NCI-H2029 treated with DMSO at 0.1 percent for 48 hours (cell line): ENCODE measurements around the gene KREMEN1.
A peak's percentile ranks its signal among the peaks of the same experiment; 100 is the strongest.
"Not testable (repeated sequence)": the region's sequence is repeated elsewhere in the genome, so short reads cannot be mapped to it uniquely, and the experiment has no call there.

Source experiments
- DNase-seq: peaks from one replicate; lab custom pipeline; 2025; lab: John Stamatoyannopoulos, UW

The KREMEN1 gene

GRCh38 chr22:29108137-29108536 lies 35.3 kb downstream of the KREMEN1 start:
- DNase-seq: no peak

GRCh38 chr22:29109822-29110221 lies 37.0 kb downstream of the KREMEN1 start:
- no peak for DNase-seq

GRCh38 chr22:29110946-29111345 lies 38.1 kb downstream of the KREMEN1 start:
- DNase-seq: no peak

GRCh38 chr22:29112121-29112520 lies 39.3 kb downstream of the KREMEN1 start:
- DNase-seq: no peak

- DNase-seq: no peak
Observed at GRCh38 chr22:29112681-29113080, 39.8 kb downstream of the KREMEN1 start.

- no peak for DNase-seq
Observed at GRCh38 chr22:29113319-29113718, 40.5 kb downstream of the KREMEN1 start.

- DNase-seq: no peak
Observed at GRCh38 chr22:29114392-29114791, 41.6 kb downstream of the KREMEN1 start.

GRCh38 chr22:29115682-29116288 lies 43.0 kb downstream of the KREMEN1 start:
- no peak for DNase-seq

- DNase-seq: no peak
Observed at GRCh38 chr22:29116397-29117123, 43.7 kb downstream of the KREMEN1 start.

GRCh38 chr22:29117799-29118477 lies 45.1 kb downstream of the KREMEN1 start:
- no peak for DNase-seq

GRCh38 chr22:29120098-29120912 lies 47.5 kb downstream of the KREMEN1 start:
- not testable (repeated sequence) for DNase-seq

GRCh38 chr22:29121124-29121523 lies 48.3 kb downstream of the KREMEN1 start:
- DNase-seq: no peak

GRCh38 chr22:29122041-29122440 lies 49.2 kb downstream of the KREMEN1 start:
- no peak for DNase-seq

GRCh38 chr22:29124777-29125442 lies 52.1 kb downstream of the KREMEN1 start:
- DNase-seq: no peak

- no peak for DNase-seq
Observed at GRCh38 chr22:29125443-29125778, 52.6 kb downstream of the KREMEN1 start.

- no peak for DNase-seq
Observed at GRCh38 chr22:29125844-29126243, 53.0 kb downstream of the KREMEN1 start.

- DNase-seq: no peak
Observed at GRCh38 chr22:29126670-29127395, 54.0 kb downstream of the KREMEN1 start.

GRCh38 chr22:29128891-29129807 lies 56.3 kb downstream of the KREMEN1 start:
- peak; percentile 74 for DNase-seq

GRCh38 chr22:29129808-29130140 lies 56.9 kb downstream of the KREMEN1 start:
- no peak for DNase-seq

- no peak for DNase-seq
Observed at GRCh38 chr22:29130476-29130875, 57.6 kb downstream of the KREMEN1 start.
